Erythroblast (primary cell): ENCODE measurements around the gene ARSH.

Experiments
- DNase-seq, 2 experiments: peaks; one replicate each; lab custom pipeline; 2025; lab: John Stamatoyannopoulos, UW
- GATA1 ChIP-seq: IDR thresholded peaks from 2 replicates; pipeline ENCODE4 v1.6.1; 2011; ENCODE audit warnings: low read depth, mild to moderate bottlenecking, control low read depth, low read length, moderate library complexity
- POLR2A ChIP-seq: IDR thresholded peaks from 2 replicates; pipeline ENCODE4 v1.6.1; 2011; ENCODE audit warnings: mild to moderate bottlenecking, low read length

Gene ARSH

DNA sequence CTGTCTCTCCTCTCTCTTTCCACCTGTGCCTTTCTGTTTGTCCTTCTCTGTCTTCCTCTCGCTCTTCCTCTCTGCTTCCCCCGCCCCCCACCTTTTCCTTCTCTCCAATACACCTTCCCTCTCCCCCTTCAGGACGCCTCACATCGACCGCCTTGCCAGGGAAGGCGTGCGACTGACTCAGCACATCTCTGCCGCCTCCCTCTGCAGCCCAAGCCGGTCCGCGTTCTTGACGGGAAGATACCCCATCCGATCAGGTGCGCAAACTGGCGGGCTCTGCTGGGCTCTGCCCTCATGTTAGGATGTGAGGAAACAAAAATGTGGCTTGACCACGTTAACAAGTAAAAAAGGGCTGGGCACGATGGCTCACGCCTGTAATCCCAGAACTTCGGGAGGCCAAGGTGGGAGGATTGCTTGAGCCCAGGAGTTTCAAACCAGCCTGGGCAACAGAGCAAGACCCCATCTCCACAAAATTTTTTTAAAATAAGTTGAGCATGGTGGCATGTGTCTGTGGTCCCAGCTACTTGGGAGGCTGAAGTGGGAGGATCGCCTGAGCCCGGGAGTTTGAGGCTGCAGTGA, 70.2 kb downstream of the ARSH start:
- DNase-seq = no peak
- TF ChIP-seq GATA1 (no peak), POLR2A (no peak)
